Fibroblast of lung (primary cell): Measurements from ENCODE around the gene TRUB2.
"Not testable (repeated sequence)": the region's sequence is repeated elsewhere in the genome, so short reads cannot be mapped to it uniquely, and the experiment has no call there.

Source experiments
- EZH2 ChIP-seq: IDR thresholded peaks from 2 replicates; pipeline ENCODE4 v1.5.1; 2012; ENCODE audit warnings: low read length, control low read depth, mild to moderate bottlenecking; ENCODE audit errors: missing control alignments
- TF ChIP-seq, protein P1 (sequence below), 2 donors: IDR thresholded peaks in 1 of 2; conservative IDR thresholded peaks in 1 of 2; 1 replicate in 1 of 2; 2 replicates in 1 of 2; pipeline ENCODE4 v1.5.1; 2011 to 2012; ENCODE audit warnings: low read length in 2 of 2, control low read depth in 1 of 2, inconsistent platforms in 1 of 2, low read depth in 1 of 2, mild to moderate bottlenecking in 1 of 2

DNA sequence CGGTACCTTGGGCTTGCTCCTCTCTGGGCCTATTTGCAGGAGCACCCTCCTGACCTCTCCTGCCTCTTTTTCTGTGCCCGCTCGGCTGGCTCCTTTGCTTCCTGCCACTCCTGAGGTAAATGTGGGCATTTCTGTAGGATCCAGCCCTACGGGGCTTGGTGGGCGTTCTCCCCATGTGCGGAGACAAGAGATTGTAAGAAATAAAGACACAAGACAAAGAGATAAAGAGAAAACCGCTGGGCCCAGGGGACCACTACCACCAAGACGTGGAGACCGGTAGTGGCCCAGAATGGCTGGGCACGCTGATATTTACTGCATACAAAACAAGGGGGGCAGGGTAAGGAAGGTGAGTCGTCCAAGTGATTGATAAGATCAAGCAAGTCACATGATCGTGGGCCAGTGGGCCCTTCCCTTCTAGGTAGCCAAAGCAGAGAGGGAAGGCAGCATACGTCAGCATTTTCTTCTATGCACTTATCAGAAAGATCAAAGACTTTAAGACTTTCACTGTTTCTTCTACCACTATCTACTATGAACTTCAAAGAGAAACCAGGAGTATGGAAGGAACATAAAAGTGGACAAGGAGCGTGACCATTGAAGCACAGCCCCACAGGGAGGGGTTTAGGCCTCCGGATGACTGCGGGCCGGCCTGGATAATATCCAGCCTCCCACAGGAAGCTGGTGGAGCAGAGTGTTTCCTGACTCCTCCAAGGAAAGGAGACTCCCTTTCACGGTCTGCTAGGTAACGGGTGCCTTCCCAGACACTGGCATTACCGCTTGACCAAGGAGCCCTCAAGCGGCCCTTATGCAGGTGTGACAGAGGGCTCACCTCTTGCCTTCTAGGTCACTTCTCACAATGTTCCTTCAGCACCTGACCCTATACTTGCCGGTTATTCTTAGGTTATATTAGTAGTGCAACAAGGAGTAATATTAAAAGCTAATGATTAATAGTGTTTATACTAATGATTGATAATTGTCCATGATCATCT is 42.9 kb downstream of the TRUB2 start:
- TF ChIP-seq EZH2 = not testable (repeated sequence)
- TF ChIP-seq, protein P1, sequence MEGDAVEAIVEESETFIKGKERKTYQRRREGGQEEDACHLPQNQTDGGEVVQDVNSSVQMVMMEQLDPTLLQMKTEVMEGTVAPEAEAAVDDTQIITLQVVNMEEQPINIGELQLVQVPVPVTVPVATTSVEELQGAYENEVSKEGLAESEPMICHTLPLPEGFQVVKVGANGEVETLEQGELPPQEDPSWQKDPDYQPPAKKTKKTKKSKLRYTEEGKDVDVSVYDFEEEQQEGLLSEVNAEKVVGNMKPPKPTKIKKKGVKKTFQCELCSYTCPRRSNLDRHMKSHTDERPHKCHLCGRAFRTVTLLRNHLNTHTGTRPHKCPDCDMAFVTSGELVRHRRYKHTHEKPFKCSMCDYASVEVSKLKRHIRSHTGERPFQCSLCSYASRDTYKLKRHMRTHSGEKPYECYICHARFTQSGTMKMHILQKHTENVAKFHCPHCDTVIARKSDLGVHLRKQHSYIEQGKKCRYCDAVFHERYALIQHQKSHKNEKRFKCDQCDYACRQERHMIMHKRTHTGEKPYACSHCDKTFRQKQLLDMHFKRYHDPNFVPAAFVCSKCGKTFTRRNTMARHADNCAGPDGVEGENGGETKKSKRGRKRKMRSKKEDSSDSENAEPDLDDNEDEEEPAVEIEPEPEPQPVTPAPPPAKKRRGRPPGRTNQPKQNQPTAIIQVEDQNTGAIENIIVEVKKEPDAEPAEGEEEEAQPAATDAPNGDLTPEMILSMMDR (conservative IDR thresholded peaks at IDR 0.05 in 1 of 2, IDR thresholded peaks at IDR 0.05 in 1 of 2; ENCODE audit: low read depth in 1 of 2, low read length in 2 of 2) = not testable (repeated sequence)
